ENCODE measurements around the gene CACNA1H.
"Not testable (repeated sequence)": the region's sequence is repeated elsewhere in the genome, so short reads cannot be mapped to it uniquely, and the experiment has no call there.

CACNA1H gene

DNA sequence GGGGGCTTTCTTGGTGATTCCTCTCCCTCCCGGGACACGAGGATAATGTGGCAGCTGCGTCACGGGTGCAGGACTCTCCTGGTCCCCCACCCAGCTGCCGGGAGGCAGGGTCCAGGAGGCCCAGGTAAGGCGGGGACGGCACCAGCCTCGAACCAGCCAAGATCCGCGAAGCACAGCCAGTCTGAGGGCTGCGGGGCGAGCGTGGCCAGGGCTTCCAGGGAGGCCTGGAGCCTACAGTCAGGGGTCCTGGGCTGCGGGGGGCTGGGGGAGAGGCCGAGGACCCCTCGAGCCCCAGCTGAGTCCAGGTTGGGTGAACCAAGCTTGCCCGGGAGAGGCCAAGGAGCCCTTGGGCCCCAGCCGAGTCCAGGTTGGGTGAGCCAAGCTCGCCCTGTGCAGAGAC lies 112.9 kb downstream of the CACNA1H start:
- no peaks in the 10 kb centered on the region for H3K36me3 ChIP-seq
- H3K4me1 ChIP-seq = peaks cover 0 to 7% (median 2%) of the 10 kb centered on the region in 10 experiments; a peak in 4 of 20 replicates
- H3K27ac ChIP-seq = no peak overlapping the region
- H4K20me1 ChIP-seq = peaks cover 0 to 38% (median 9%) of the 10 kb centered on the region in 11 experiments; a peak in 10 of 22 replicates
- H3K27me3 ChIP-seq = peaks cover 26 to 40% (median 32%) of the 10 kb centered on the region in 11 experiments
- H3K4me3 ChIP-seq = no peak overlapping the region
- TF ChIP-seq Cebpa-rat (IDR thresholded peaks at IDR 0.05) = no peak
- peaks cover 0 to 7% (median 0%) of the 10 kb centered on the region in 11 experiments; a peak in 2 of 22 replicates for H3K9me3 ChIP-seq (replicated peaks in 1 of 11)
- no peak overlapping the region for H3K9ac ChIP-seq
- no peak overlapping the region for H3K4me2 ChIP-seq

DNA sequence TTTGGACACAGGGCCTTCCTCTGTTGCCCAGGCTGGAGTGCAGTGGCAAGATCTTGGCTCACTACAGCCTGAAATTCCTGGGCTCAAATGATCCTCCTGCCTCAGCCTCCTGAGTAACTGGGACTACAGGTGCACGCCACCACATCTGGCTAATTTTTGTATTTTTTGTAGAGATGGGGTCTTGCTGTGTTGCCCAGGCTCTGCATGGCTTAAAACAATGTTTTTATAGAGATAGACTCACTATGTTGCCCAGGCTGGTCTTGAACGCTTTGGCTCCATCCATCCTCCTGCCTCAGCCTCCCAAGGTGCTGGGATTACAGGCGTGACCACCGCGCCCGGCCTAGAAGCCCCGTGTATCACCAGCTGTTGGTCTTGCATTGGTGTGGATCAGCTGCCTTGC lies 116.5 kb downstream of the CACNA1H start:
- not testable (repeated sequence) for H3K4me2 ChIP-seq; H3K9ac ChIP-seq; H3K27me3 ChIP-seq; H3K9me3 ChIP-seq (replicated peaks in 1 of 11); H3K4me3 ChIP-seq; H3K36me3 ChIP-seq; H3K27ac ChIP-seq; H4K20me1 ChIP-seq
- H3K4me1 ChIP-seq = peaks cover 8 to 15% (median 13%) of the 10 kb centered on the region in 10 experiments

DNA sequence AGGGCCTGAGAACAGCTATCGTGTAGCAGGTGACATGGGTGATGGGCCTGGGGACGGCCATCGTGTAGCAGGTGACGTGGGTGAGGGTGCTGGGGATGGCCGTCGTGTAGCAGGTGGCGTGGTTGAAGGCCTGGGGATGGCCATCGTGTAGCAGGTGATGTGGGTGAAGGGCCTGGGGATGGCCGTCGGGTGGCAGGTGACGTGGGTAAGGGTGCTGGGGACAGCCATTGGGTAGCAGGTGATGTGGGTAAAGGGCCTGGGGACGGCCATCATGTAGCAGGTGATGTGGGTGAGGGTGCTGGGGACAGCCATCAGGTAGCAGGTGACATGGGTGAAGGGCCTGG lies 118.4 kb downstream of the CACNA1H start:
- no peak overlapping the region for H3K27ac ChIP-seq
- peak overlapping the region in 9 of 11 experiments; percentile 23 to 60 (median 47); a peak in 15 of 22 replicates for H3K4me2 ChIP-seq
- no peaks in the 10 kb centered on the region for H3K36me3 ChIP-seq
- H3K4me3 ChIP-seq = no peak overlapping the region
- TF ChIP-seq Cebpa-rat (IDR thresholded peaks at IDR 0.05) = no peak
- no peaks in the 10 kb centered on the region for H3K9me3 ChIP-seq (replicated peaks in 1 of 11)
- no peaks in the 10 kb centered on the region for H4K20me1 ChIP-seq
- peaks cover 8 to 15% (median 13%) of the 10 kb centered on the region in 10 experiments for H3K4me1 ChIP-seq
- H3K9ac ChIP-seq = no peak overlapping the region
- peaks cover 0 to 6% (median 0%) of the 10 kb centered on the region in 11 experiments; a peak in 6 of 22 replicates for H3K27me3 ChIP-seq

Measured in BLaER1 treated with 17β-estradiol and CSF1 and Interleukin-3, amounts not matched to agents 10 nM and 100 nM (cell line).